Measurements from ENCODE around the gene FUT3.
"Not testable (repeated sequence)": the region's sequence is repeated elsewhere in the genome, so short reads cannot be mapped to it uniquely, and the experiment has no call there.

Gene FUT3

DNA sequence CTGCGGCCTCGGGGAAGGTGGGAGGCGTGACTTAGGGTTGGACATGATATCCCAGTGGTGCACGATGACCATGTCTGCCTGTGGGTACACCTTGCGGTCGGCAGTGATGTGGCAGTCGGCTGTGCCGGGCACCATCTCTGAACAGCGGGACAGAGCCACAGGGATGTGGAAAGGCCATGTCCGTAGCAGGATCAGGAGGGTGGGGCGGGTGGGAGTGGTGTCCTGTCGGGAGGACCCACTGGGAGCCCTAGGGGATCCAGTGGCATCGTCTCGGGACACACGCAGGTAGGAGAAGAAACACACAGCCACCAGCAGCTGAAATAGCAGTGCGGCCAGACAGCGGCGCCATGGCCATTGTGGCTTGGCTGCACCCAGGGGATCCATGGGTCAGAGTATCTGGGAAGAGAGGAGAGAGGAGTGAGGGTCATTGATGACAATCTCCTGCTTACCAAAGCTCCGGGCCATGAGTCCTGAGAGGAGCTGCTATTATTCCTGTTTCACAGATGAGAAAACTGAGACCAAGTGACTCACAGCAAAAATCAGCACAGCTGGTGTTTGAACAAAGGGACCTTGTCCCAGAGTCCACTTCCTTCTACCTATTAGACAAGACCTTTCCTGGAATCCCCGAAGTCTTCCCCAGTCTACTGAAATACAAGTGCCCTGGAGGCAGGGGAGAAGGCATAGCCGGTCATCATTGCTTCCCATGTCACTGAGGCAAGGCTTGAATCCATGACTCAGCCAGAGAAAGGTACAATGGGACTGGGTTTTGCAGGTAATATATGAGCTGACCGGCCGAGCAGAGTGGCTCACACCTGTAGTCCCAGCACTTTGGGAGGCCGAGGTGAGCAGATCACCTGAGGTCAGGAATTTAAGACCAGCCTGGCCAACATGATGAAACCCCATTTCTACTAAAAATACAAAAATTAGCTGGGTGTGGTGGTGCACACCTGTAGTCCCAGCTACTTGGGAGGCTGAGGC lies 6.5 kb downstream of the FUT3 start:
- DNase-seq = no peak

DNA sequence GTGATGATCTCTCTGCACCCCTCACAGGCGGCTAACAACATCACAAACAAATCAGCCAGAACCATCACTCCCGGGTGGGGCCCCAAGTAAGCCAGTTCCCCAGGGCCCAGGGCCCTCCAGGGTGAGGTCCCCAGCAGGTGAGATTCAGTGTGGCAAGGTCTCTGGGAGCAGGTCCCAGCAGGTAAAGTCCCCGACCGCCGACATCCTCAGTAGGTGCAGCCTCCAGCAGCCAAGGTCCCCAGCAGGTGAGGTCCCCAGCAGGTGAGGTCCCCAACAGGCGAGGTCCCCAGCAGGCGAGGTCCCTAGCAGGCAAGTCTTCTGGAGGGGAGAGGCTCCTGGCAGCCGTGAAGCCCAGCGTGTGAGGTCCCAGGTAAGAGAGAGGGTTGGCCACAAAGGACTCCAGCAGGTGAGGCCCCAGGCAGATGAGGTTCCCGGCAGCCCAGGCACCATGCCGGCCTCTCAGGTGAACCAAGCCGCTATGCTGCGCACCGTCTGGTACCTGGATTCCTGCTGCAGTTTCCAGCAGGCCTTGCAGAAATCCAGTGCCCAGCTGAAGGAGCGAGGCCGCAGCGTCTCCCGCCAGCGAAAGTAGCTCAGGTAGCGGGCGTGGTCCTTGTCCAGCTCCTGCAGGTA lies 7.8 kb downstream of the FUT3 start:
- DNase-seq = no peak

DNA sequence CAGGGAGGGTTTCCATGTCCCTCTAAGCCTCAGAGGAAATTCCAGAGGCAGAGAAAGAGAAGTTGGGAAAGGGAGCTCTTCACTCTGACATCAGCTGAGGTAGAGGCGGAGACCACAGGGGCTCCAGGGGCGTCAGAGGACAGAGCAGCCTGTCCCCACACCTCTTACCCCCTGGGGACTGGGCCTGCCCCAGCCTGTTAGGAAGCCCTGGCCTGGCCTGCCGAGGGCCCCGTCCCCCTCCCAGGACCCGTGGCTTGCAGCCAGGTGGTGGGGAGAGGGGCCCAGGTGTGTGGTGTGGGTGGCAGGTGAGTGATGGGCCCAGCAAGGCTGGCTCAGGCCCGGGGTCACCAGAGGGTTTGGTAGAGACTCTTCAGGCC lies 9.5 kb downstream of the FUT3 start:
- not testable (repeated sequence) for DNase-seq

DNA sequence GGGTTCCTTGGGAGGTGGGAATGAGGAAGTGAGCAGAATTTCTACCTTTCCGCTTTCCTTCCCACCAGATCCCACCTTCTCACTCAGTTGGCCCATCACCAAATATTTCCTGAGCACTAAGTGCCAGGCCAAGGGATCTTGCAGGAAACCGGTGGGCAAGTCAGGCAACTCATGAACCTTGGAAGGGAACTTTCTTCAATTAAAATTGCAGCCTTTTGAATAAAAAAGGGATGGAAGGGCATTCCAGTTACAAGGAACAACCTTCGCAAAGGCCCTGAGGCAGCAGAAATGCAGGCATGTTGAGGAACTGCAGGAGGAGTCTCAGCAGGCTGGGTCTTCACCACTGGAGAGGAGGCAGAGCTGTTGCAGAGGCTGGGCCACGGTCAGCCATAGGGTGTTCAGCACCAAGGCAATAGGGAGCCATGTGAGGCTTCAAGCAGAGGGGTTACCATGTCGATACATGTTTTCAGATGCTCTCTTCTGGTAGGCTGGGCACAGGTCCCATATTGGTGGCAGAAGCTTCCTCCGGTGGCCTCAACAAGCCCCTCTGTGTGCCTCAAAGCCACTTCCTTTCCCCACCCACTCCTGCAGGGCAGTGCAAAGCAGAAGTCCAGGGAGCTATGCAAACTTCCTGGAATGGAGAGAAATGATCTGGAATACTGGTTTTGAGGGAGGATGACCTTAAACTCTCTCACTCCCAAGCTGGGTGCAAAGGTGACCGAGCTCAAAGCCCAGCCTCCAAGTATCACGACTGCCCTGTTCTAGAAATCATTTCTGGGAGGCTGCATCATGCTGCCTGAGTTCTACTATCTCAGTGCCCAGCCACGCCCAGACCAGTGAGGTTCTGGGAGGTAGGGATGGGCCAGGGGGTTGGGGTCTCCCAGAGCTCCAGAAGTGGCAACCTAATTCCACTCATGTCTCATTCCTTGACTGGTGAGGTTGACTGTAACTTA lies 11.9 kb downstream of the FUT3 start, which contains the start of gene FUT6:
Gene FUT6, minus strand, starts transcription at position 638 of the 953 bp plus-strand sequence. CDS start 7,135 bp downstream, outside the sequence.
- DNase-seq = no peak

DNA sequence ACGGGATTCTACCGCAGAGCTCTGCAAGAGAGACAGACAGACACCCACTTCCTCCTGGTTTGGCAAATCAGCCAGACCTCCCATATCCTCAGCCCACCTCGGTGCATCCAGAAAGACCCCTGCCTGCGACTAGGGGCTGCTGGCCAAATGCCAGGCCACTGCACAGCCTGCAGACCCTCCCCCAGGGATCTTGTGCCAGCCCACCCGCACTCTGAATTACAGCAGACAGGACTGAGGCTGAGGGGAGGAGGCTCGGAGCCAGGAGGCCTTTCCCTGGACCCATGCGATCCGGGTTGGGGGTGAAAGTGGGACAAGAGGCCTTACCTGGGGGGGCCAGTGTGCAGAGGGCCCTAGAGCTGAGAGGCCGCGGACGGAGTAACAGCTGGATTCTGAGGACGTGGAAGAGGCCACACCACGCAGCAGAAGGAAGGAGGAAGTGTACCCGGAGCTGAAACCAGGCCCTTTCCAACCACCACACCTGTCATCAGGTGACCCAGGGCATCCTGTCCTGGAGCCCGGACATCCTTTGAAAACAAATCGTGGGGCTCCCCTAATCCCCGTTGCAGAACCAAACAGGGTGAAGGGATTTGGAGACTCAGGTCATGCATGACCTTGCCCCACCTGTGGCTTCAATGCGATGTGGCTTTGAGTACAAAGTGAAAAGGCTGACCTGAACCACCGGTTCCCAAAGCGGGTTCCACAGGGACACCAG lies 12.7 kb downstream of the FUT3 start:
- DNase-seq = no peak

DNA sequence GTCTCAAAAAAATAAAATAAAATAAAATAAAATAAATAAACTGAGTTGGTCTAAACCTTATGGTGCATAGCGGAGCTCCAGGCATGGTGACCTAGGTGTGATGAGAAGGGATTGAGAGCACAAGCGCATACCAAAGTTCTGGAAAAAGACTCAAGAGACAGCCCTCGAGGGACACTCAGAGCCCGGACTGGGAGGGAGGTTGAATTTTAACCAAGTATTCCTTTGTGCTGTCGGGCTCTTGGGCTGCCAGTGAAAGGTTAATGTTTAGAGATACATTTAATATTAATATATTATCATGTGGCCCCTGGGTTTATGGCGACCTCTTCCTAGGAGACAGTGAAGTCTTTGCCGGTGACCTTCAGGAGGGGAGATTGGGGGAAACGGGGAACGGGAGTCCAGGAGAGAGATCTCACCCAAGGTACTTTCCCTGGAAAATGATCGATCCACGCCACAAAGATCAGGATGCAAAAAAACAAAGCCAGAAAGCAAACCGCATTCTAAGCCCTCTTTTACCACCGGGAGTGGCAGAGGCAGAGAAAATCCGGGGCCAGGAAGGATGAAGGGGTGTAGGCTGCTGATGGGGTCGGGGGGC lies 13.4 kb downstream of the FUT3 start:
- no peak for DNase-seq

DNA sequence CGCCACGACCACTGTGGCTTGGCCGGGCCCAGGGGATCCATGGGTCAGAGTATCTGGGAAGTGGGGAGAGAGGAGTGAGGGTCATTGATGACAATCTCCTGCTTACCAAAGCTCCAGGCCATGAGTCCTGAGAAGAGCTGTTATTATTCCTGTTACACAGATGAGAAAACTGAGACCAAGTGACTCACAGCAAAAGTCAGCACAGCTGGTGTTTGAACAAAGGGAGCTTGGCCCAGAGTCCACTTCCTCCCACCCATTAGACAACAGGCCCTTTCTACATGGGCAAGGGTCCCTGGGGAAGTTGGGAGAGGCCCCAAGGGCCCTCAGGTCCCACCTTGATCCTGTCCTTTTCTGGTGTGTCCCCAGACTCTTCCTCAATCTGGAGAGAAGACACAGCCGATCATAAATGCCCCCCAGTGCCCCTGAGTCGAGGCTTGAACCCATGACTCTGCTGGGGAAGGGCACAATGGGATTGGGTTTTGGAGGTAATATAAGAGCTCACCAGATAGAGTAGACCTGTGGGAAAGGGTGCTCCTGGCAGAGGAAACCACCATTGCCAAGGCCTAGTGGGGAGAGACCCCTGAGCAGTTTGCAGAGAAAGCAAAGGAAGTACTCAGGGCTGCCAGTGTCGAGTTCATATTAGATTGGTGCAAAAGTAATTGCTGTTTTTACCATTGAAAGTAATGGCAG lies 18.6 kb downstream of the FUT3 start:
- DNase-seq = no peak

DNA sequence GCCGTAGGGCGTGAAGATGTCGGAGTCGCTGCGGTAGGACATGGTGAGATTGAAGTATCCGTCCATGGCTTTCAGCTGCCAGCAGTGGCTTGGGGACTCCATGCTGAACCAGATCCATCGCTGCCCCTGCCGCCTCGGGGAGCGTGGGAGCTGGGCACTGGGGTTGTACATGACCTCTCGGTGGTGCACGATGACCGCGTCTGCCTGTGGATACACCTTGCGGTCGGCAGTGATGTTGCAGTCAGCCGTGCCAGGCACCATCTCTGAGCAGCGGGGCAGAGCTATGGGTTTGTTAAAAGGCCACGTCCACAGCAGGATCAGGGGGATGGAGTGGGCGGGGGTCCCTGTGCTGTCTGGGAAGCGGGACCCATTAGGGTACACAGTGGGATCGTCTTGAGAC lies 19.2 kb downstream of the FUT3 start:
- DNase-seq = no peak

DNA sequence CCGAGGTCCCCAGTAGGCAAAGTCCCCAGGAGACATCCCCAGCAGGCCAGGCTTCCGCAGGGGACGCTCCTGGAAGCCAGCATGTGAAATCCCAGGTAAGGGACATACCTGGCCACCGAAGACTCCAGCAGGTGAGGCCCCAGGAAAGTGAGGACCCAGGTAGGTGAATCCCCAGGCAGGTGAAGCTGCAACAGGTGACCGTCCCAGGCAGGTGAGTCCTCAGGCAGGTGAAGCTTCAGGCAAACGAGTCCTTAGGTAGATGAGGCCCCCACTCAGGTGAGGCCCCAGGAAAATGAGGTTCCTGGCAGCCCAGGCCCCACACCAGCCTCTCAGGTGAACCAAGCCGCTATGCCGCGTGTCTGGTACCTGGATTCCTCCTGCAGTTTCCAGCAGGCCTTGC lies 20.1 kb downstream of the FUT3 start:
- no peak for DNase-seq

DNA sequence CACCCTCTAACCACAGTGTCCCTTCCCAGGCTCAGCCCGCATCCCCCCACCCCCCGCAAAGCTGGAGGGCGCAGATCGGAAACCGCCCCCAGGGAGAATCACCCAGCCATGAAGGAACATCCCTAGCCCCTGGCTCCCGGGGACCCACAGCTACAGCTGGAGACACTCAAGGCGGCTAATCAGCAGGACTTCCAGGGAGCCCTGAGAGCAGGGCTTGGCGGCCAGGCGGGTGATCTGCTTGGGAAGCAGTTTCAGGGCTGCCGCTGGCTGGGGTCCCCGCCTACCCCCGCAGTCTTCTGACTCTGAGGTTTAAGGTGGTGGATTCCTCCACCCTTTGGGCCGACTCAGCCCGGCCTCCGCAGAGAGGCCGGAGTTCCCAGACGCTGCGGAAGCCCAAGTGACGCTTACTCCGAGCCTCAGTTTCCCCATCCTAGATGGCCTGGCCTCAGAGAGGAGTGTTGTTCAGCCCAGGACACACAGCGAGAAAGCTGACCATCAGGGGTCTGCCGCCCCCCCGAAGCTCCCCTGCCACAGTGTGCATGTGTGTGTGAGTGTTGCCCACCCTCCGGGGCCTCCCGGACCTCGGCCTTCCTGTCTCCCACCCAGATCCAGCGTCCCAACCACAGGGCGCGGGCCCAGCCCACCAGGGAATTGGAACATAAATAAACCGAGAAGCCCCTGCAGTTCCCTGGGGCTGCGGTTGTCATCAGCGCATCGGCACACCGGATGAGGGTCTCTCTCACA lies 21.5 kb downstream of the FUT3 start:
- no peak for DNase-seq

DNA sequence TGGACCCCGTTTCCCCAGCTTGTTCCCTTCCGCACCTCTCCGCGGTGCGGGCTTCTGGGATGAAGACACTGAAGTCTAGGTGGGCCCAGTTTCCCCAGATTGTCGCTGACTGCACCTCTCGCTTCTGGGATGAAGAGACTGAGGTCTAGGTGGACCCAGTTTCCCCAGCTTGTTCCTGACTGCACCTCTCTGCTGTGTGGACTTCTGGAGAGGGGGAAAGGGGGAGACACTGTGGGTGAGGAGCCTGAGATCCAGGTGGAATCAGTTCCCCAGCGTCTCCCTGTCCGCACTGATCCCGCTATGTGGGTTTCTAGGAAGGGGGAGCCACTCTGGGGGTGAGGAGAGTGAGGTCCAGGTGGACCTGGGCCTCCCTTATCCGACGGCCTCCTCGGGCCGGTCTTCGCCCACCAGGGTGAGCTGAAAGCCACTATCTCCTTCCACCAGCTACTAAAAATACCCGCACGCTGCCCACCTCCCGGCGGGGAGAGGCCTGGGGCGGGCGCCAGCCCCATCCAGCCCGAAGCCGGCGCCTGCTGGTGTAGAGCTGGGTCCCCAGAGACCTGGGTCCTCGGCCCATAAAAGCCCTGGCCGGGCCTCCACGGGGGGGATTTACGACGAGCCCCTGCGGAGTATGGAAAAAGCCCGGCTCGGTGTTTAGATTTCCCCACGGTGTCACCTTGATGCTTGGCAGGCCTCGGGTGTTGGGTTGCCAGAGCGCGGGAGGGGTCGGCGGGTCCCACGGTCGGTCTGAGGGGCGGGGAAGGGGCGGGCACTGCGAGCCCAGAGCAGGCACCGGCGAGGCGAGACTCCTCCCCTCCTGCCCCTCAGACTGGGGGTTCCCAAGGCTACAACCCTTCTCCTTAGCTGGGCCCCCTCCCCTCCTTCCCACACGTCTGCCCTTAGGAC lies 22.3 kb downstream of the FUT3 start:
- DNase-seq = peak in 1 of 2 experiments; percentile 38

DNA sequence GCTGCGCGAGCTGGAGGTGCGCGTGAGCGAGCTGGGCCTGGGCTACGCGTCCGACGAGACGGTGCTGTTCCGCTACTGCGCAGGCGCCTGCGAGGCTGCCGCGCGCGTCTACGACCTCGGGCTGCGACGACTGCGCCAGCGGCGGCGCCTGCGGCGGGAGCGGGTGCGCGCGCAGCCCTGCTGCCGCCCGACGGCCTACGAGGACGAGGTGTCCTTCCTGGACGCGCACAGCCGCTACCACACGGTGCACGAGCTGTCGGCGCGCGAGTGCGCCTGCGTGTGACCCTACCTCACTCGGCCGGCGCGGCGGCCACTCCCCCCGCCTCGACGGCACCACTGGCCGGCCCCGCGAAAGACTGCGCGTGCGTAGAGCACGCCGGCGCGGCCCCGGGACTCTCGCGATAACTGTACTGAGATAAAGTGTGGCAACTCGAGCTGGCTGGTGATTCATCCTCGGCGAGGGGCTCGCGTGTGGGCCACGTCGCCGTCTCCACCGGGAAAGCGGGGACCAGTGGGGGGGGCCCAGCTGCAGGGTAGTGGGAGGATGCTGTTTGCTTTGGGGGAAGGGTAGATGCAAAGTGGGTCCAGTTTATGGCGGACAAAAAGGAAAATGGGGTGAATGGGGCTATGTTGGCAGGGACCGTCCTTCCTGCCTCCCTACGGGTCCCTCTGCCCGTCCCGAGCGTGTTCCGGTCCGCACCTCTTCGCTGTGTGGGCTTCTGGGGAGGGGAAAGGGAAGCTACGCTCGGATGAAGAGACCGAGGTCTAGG lies 23.2 kb downstream of the FUT3 start:
- DNase-seq = peak; percentile 93 to 96

DNA sequence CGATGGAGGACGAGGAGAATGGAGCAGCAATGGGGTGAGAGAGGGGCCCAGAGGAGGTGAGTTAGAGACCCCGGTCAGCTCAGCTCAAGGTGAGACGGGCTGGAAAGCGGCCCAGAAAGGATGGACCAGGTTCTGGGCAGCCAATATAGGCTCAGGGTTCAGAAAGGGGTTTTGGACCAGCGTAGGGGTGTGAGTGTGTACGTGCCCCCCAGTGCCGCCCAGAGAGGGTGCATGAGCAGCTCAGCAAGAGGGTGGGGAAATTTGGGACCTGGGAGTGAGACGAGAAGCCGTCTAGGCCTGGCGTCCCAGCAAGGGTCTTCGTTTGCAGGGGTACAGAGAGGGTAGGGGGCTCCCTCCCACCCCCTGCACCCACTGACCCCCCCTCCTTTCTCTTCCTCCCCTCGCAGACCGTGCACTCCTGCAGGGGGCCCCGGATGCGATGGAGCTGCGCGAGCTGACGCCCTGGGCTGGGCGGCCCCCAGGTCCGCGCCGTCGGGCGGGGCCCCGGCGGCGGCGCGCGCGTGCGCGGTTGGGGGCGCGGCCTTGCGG lies 23.8 kb downstream of the FUT3 start:
- DNase-seq = no peak

DNA sequence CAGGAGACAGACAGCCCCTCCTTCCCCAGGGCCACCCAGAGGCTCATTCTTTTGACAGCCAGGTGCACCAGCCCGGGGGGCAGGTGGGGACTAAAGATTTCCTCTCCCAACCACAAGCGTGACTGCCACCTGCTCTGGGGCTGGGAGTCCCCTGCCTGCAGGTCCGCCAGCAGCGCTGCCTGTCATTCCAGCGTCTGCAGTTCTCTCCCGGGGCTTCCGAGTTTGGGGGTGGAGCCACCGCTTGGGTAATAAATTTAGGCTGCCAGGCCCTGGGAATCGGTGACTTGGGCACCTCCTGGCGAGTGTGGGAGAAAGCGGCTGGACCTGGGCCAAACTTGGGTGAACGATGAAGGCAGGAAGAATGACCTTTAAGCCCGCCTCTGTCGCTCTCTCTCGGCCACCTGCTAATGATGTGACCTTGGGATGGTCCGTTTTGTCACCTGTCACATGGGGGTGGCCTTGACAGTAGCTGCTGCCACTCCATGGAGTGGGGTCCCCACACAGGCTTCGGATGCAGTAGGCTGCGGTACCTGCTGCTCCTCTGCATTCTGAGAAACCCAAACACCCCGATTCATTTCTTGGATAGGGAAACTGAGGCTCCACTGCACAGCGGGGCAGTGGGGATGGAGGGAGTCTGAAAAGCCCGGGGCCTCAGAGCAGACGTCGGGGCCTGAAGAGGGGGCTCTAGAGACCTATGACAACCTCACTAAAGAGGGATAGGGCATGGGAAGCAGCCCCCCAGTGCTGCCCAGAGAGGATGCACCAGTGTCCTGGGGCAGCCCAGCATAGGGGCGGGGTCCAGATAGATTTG lies 24.5 kb downstream of the FUT3 start:
- no peak for DNase-seq

DNA sequence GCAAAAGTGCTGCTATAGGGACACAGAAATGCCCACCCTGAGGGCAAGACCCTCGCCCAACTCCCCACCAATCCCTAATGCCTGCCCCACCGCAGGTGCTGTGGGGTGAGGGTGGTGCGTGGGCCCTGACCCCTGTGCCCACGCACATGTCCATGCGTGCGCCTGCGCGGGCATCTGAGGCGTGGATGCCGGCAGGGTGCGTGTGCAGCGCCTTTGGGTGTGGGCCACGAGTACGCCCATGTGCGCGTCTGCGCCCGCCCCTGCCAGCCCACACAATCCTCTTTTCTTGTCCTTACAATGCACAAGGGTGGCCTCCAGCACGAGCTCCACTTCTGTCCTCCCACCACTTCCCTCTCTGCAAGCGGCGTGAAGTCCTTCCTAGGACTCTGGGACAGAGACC lies 26.1 kb downstream of the FUT3 start:
- DNase-seq = no peak

DNA sequence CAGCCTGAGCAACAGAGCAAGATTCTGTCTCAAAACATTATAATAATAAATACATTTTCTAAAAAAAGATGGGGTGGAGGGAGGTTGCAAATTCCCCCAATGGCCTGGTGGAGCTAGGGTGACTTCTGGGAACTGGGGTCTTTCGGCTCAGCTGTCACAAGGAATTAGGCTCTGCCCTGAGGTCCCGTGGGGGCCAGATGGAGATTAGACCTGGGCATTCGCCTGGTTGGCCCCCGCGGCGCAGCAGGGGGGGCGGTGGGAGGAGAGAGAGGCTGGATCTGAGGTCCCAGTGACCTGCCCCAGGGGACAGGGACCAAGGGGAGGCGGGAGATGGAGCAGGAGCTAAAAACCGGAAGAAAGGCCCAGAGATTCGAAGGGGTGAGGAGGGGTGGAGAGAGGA lies 26.5 kb downstream of the FUT3 start:
- DNase-seq = no peak

DNA sequence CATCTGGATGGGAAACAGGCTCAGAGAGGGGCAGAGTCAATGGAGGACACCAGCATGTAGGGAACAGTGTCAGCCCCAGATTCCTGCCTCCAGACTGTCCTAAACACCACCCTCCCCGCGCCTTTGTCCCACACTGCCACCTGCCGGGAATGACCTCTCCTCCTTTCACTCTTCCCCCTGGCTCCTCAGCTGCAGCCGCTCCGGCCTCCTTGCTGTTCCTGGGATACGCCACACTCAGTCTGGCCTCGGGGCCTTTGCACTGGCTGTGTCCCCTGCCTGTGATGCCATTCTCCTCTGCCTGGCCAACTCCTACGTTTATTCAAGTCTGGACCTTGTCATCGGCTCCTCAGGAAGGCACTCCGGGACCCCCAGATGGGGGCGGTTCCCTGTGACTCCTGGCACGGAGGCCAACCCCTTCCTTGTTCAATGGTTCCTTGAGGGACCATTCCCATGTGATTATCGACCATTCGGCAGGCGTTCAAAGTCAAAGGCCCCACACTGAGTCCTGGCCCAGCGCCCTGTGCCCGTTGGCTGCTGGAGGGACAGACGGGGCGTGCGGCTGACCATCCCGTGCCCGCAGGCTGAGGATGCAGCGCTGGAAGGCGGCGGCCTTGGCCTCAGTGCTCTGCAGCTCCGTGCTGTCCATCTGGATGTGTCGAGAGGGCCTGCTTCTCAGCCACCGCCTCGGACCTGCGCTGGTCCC lies 27.5 kb downstream of the FUT3 start:
- DNase-seq = no peak
